ENCODE results near the gene COL5A1. TPM values are rescaled to one million over a fixed set of nuclear protein-coding genes. Genes with fewer than 3 reads are reported as not detected.

COL5A1 gene
- total RNA-seq, 4 donors from 2014 or later, result 7.1 to 69.3 (median 16.1) TPM

DNA sequence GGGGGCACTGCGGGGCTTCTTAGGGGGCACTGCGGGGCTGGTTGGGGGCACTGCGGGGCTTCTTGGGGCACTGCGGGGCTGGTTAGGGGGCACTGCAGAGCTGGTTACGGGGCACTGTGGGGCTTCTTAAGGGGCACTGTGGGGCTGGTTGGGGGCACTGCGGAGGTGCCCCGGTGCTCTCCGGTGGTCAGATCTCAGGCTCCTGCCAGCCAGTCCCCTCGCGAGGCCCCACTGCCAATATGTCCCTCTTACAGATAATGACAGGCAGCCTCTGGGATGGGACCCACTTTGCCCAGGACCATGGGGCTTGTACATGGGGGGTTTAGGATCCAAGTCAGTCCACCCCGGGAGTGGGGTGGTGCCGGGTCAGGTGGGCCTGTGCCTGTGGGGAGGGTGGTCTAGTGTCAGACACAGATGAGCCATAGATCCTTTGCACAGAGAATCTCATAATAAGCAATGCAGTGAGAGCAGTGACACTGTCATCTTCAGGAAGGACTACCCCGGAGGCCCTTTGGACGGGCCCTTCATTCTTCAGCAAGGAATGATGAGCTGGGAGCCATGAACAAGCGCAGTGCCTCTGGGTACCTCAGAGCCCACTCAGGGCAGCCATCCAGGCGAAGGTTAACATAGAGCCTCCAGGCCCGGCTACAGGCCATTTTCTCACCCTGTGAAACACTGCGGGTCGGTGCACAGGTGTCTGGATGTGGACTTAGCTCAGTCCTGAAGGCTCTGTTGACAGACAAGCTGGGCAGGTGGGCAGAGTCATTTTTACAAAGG, 38.2 kb downstream of the COL5A1 start:
- 86% methylated on average over 17 of the region's 19 CpGs; no CpG with 5 or more reads in 1 of the 2 donors for WGBS, 2 donors (ENCODE audit: low coverage in 1 of 2)
- peaks cover 10 to 30% (median 20%) of the 10 kb centered on the region in 4 donors for H3K4me1 ChIP-seq

GRCh38 chr9:134680393-134681060, 38.9 kb downstream of the COL5A1 start:
- no peaks in the 10 kb centered on the region for H3K9me3 ChIP-seq
- no peaks in the 10 kb centered on the region for H3K36me3 ChIP-seq
- intact Hi-C loops (cut with DNase I; ENCODE audit: low total_unique reads), result no loop called here
- no peak overlapping the region for H3K4me3 ChIP-seq
- no peaks in the 10 kb centered on the region for H3K27me3 ChIP-seq
- H3K27ac ChIP-seq, result peak overlapping the region in 3 of 4 donors; percentile 29 to 62 (median 32)
- TF ChIP-seq, protein P1, sequence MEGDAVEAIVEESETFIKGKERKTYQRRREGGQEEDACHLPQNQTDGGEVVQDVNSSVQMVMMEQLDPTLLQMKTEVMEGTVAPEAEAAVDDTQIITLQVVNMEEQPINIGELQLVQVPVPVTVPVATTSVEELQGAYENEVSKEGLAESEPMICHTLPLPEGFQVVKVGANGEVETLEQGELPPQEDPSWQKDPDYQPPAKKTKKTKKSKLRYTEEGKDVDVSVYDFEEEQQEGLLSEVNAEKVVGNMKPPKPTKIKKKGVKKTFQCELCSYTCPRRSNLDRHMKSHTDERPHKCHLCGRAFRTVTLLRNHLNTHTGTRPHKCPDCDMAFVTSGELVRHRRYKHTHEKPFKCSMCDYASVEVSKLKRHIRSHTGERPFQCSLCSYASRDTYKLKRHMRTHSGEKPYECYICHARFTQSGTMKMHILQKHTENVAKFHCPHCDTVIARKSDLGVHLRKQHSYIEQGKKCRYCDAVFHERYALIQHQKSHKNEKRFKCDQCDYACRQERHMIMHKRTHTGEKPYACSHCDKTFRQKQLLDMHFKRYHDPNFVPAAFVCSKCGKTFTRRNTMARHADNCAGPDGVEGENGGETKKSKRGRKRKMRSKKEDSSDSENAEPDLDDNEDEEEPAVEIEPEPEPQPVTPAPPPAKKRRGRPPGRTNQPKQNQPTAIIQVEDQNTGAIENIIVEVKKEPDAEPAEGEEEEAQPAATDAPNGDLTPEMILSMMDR (IDR thresholded peaks at IDR 0.05), result no peak
- TF ChIP-seq POLR2A (IDR thresholded peaks at IDR 0.05), result no peak
- TF ChIP-seq EP300 (IDR thresholded peaks at IDR 0.05; ENCODE audit: low read depth), result no peak
- TF ChIP-seq POLR2AphosphoS5 (IDR thresholded peaks at IDR 0.05), result no peak
- H3K4me1 ChIP-seq, result peaks cover 10 to 30% (median 20%) of the 10 kb centered on the region in 4 donors
- DNase-seq, result no peak
- 69% methylated on average over 16 of the region's 18 CpGs; no CpG with 5 or more reads in 1 of the 2 donors for WGBS, 2 donors (ENCODE audit: low coverage in 1 of 2)
- in situ Hi-C loops (cut with MboI; ENCODE audit: low pct_ligation_motif_present in 1 of 4, low pct_unique_long_range_greater_than_20kb in 1 of 4, low sequenced_read_pairs in 3 of 4), result loop anchor here in 1 of 4 donors (25.0 kb wide), 1 partner anchor 307 kb away; no protein-coding TSS in a partner anchor

More for the DNA sequence above, 38.2 kb downstream of the COL5A1 start:
- H3K27ac ChIP-seq, result no peak overlapping the region
- DNase-seq, result no peak
- in situ Hi-C loops (cut with MboI; ENCODE audit: low pct_ligation_motif_present in 1 of 4, low pct_unique_long_range_greater_than_20kb in 1 of 4, low sequenced_read_pairs in 3 of 4) (loop anchor here in 1 of 4 donors (25.0 kb wide), 1 partner anchor 307 kb away; no protein-coding TSS in a partner anchor), intact Hi-C loops (cut with DNase I; ENCODE audit: low total_unique reads) (no loop called here)
- no peak for TF ChIP-seq POLR2A (IDR thresholded peaks at IDR 0.05)
- no peak for TF ChIP-seq POLR2AphosphoS5 (IDR thresholded peaks at IDR 0.05)
- TF ChIP-seq, protein P1 (IDR thresholded peaks at IDR 0.05), result no peak
- no peaks in the 10 kb centered on the region for H3K36me3 ChIP-seq
- H3K4me3 ChIP-seq, result no peak overlapping the region
- no peaks in the 10 kb centered on the region for H3K9me3 ChIP-seq
- no peaks in the 10 kb centered on the region for H3K27me3 ChIP-seq

DNA sequence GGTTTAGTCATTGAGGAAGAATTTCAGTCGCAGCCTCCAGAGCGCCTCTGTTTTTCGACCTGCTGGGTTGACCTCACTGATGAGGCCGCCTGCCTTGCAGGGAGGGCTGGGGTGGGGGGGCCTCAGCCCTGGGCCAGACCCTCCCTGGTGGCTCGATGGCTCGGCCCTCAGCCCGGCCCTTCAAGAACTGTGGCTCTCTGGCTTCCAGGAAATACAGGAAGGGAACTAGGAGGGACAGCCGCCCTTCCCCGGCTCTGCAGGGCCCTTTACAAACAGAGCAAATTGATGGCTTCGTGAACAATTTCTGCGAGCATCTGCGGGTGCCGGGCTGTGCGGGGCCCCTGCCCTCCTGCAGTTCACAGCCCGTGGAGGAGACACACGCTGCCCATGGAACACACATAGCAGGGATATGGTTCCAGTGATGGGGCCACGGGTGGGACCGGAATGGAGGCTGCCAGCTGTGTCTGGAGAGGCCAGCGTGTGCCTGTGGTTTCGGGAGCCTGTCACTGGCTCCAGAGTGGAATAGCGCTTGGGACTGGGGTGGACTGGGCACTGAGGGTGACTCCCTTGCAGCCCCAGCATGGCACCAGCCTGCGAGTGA, 39.6 kb downstream of the COL5A1 start:
- Histone ChIP-seq H3K9me3 (no peaks in the 10 kb centered on the region), H3K27ac (peak overlapping the region; percentile 29 to 62 (median 38)), H3K4me3 (no peak overlapping the region), H3K27me3 (no peaks in the 10 kb centered on the region), H3K36me3 (no peaks in the 10 kb centered on the region), H3K4me1 (peaks cover 10 to 30% (median 20%) of the 10 kb centered on the region in 4 donors)
- intact Hi-C loops (cut with DNase I; ENCODE audit: low total_unique reads) (no loop called here), in situ Hi-C loops (cut with MboI; ENCODE audit: low pct_ligation_motif_present in 1 of 4, low pct_unique_long_range_greater_than_20kb in 1 of 4, low sequenced_read_pairs in 3 of 4) (loop anchor here in 1 of 4 donors (25.0 kb wide), 1 partner anchor 306 kb away; no protein-coding TSS in a partner anchor)
- no peak for DNase-seq
- TF ChIP-seq, protein P1 (IDR thresholded peaks at IDR 0.05), result no peak
- no peak for TF ChIP-seq POLR2AphosphoS5 (IDR thresholded peaks at IDR 0.05)
- TF ChIP-seq POLR2A (IDR thresholded peaks at IDR 0.05), result no peak
- no peak for TF ChIP-seq EP300 (IDR thresholded peaks at IDR 0.05; ENCODE audit: low read depth)
- 57% methylated on average over 22 of the region's 22 CpGs; no CpG with 5 or more reads in 1 of the 2 donors for WGBS, 2 donors (ENCODE audit: low coverage in 1 of 2)

- no peak for DNase-seq
- Histone ChIP-seq H3K36me3 (no peaks in the 10 kb centered on the region), H3K9me3 (no peaks in the 10 kb centered on the region), H3K27ac (peak overlapping the region; percentile 29 to 62 (median 38)), H3K4me1 (peaks cover 10 to 30% (median 20%) of the 10 kb centered on the region in 4 donors), H3K27me3 (no peaks in the 10 kb centered on the region), H3K4me3 (no peak overlapping the region)
- in situ Hi-C loops (cut with MboI; ENCODE audit: low pct_ligation_motif_present in 1 of 4, low pct_unique_long_range_greater_than_20kb in 1 of 4, low sequenced_read_pairs in 3 of 4) (loop anchor here in 1 of 4 donors (25.0 kb wide), 1 partner anchor 305 kb away; no protein-coding TSS in a partner anchor), intact Hi-C loops (cut with DNase I; ENCODE audit: low total_unique reads) (no loop called here)
- TF ChIP-seq POLR2A (IDR thresholded peaks at IDR 0.05) (no peak), EP300 (IDR thresholded peaks at IDR 0.05; ENCODE audit: low read depth) (no peak), POLR2AphosphoS5 (IDR thresholded peaks at IDR 0.05) (no peak)
- TF ChIP-seq, protein P1 (IDR thresholded peaks at IDR 0.05), result no peak
- WGBS, 2 donors (ENCODE audit: low coverage in 1 of 2), result 33 to 60% methylated on average over 1 to 15 of the region's 15 CpGs
Observed at GRCh38 chr9:134682026-134682425, 40.4 kb downstream of the COL5A1 start.
